ENCODE measurements around the gene CHRNB1. TPM values are rescaled to one million over a fixed set of nuclear protein-coding genes. Genes with fewer than 3 reads are reported as not detected.

Gene CHRNB1
- total and polyA plus RNA-seq, 2 donors from 2014 or later: 11.9 to 19.3 TPM

GRCh38 chr17:7493941-7494340, 49.1 kb downstream of the CHRNB1 start:
- FAIRE-seq (no peak), DNase-seq (no peak)
- no peak overlapping the region for H3K9ac ChIP-seq (ENCODE audit: low read length in 3 of 3)
- H3K27me3 ChIP-seq (ENCODE audit: control insufficient read depth, insufficient read depth, low read length): no peaks in the 10 kb centered on the region
- no peak for TF ChIP-seq CTCF (IDR thresholded peaks at IDR 0.05; ENCODE audit: borderline replicate concordance, extremely low read depth, insufficient read depth)
- no peaks in the 10 kb centered on the region for H3K9me3 ChIP-seq (ENCODE audit: control insufficient read depth in 2 of 3, insufficient read depth in 1 of 3, low read length in 3 of 3)
- H3K4me3 ChIP-seq (ENCODE audit: low read length in 3 of 3): no peak overlapping the region
- intact Hi-C loops (cut with DNase I): no loop called here
- H3K36me3 ChIP-seq (ENCODE audit: control insufficient read depth in 2 of 3, insufficient read depth in 3 of 3, low read length in 3 of 3): peaks cover 6 to 33% (median 25%) of the 10 kb centered on the region in 3 donors
- no peak overlapping the region for H3K27ac ChIP-seq (ENCODE audit: low read depth in 2 of 2, low read length in 2 of 2)
- peaks cover 0 to 23% (median 0%) of the 10 kb centered on the region in 3 donors for H3K4me1 ChIP-seq (ENCODE audit: control insufficient read depth in 2 of 3, insufficient read depth in 2 of 3, low read depth in 1 of 3, low read length in 3 of 3)

- peaks cover 17 to 49% (median 37%) of the 10 kb centered on the region in 3 donors for H3K36me3 ChIP-seq (ENCODE audit: control insufficient read depth in 2 of 3, insufficient read depth in 3 of 3, low read length in 3 of 3)
- TF ChIP-seq CTCF (IDR thresholded peaks at IDR 0.05; ENCODE audit: borderline replicate concordance, extremely low read depth, insufficient read depth): no peak
These were observed 51.1 kb downstream of the CHRNB1 start for GRCh38 chr17:7495906-7496434.

GRCh38 chr17:7496470-7497183, 51.8 kb downstream of the CHRNB1 start:
- DNase-seq: peak in 1 of 5 donors; percentile 61

More at GRCh38 chr17:7495906-7496434, 51.1 kb downstream of the CHRNB1 start:
- Histone ChIP-seq H3K4me3 (ENCODE audit: low read length in 3 of 3) (no peak overlapping the region), H3K27me3 (ENCODE audit: control insufficient read depth, insufficient read depth, low read length) (no peaks in the 10 kb centered on the region), H3K27ac (ENCODE audit: low read depth in 2 of 2, low read length in 2 of 2) (no peak overlapping the region), H3K9me3 (ENCODE audit: control insufficient read depth in 2 of 3, insufficient read depth in 1 of 3, low read length in 3 of 3) (no peaks in the 10 kb centered on the region), H3K4me1 (ENCODE audit: control insufficient read depth in 2 of 3, insufficient read depth in 2 of 3, low read depth in 1 of 3, low read length in 3 of 3) (peaks cover 0 to 19% (median 0%) of the 10 kb centered on the region in 3 donors), H3K9ac (ENCODE audit: low read length in 3 of 3) (no peak overlapping the region)
- intact Hi-C loops (cut with DNase I): no loop called here
- FAIRE-seq (no peak), DNase-seq (peak in 1 of 5 donors; percentile 28)

More at GRCh38 chr17:7496470-7497183, 51.8 kb downstream of the CHRNB1 start:
- no peaks in the 10 kb centered on the region for H3K27me3 ChIP-seq (ENCODE audit: control insufficient read depth, insufficient read depth, low read length)
- H3K4me1 ChIP-seq (ENCODE audit: control insufficient read depth in 2 of 3, insufficient read depth in 2 of 3, low read depth in 1 of 3, low read length in 3 of 3): peaks cover 0 to 16% (median 0%) of the 10 kb centered on the region in 3 donors
- no peak for FAIRE-seq
- no peak overlapping the region for H3K27ac ChIP-seq (ENCODE audit: low read depth in 2 of 2, low read length in 2 of 2)
- intact Hi-C loops (cut with DNase I): no loop called here
- H3K36me3 ChIP-seq (ENCODE audit: control insufficient read depth in 2 of 3, insufficient read depth in 3 of 3, low read length in 3 of 3): peaks cover 21 to 56% (median 43%) of the 10 kb centered on the region in 3 donors
- H3K4me3 ChIP-seq (ENCODE audit: low read length in 3 of 3): no peak overlapping the region
- no peak overlapping the region for H3K9ac ChIP-seq (ENCODE audit: low read length in 3 of 3)
- TF ChIP-seq CTCF (IDR thresholded peaks at IDR 0.05; ENCODE audit: borderline replicate concordance, extremely low read depth, insufficient read depth): no peak
- H3K9me3 ChIP-seq (ENCODE audit: control insufficient read depth in 2 of 3, insufficient read depth in 1 of 3, low read length in 3 of 3): no peaks in the 10 kb centered on the region

Measured in kidney (tissue), 14 donors.